Raji (cell line): ENCODE results near the gene TNIP1.

Experiments
- POLR2A ChIP-seq: IDR thresholded peaks from 2 replicates; pipeline ENCODE4 v1.6.1; 2011; ENCODE audit warnings: low read depth, low read length, control low read depth; ENCODE audit not compliant: insufficient read depth

TNIP1 gene

DNA sequence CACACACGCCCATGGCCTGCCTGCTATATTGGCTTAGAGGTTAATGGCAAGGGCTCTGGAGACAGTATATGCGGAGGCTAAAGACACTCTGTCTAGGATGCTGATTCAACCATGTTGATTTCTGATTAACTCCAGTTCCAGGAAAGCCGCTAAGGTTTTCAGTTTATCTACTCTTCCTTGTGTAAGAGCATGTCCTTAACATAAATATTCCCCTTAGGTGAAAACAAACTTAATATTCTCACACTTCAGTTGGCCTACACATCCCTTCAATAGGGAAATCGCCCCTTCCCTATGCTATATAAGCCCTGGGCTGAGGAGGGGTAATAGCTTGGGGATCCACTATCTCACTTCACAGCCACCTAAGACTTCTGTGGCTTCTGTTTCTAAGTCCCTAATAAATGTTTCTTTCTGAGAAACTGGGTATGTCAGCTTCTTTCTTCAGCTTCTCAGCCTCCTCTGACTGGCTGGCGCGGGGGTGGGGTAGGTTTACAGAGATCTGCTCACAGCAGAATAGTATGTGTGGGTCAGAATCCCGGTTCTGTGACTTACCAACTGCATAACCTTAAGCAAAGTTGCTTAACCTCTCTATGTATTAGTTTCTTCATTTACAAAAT is 64.8 kb downstream of the TNIP1 start:
- no peak for TF ChIP-seq POLR2A

DNA sequence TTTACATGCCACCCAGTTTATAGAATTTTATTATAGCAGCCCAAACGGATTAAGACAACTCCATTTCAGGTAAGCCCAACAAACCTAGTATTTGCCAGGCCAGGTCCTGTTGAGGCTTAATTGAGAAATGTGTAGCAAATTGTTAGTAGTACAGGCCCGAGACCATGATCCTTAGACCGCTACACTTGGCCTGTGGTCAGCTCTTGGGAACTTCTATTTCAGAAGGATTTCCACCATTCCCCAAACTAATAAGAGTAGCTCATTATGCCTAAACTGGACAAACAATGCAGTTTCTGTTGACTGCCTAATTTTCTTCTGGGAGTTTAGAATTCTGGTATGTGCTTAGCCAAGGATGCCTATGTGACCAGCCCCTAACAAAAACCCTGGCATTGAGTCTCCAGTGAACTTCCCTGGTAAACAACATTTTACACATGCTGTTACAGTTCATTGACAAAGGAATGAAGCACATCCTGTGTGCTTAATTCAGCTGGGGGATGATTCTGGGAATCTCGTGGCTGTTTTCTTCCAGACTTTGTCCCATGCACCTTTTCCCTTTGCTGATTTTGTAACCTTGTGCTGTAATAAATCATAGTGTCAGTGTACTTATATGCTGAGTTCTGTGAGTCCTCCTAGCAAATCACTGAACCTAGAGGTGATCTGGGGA is 66.0 kb downstream of the TNIP1 start:
- no peak for TF ChIP-seq POLR2A

DNA sequence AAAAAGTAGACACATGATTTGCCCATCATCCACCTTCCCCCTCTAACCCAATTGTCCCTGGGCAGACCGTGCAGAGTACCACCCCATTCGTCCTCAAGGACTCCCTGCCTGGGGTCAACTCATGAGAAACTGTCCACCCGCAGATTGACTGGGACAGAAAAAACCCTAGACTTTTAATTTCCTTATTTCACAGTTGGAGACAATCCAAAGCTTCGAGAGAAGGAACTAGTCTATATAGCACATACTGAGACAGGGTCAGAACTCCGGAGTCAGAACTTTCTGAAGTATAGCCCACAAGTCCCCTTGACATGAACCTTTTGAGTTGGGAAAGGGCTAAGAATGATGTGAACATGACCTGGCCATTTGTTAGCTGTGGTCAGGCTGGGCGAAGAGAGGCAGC is 68.0 kb downstream of the TNIP1 start:
- TF ChIP-seq POLR2A, result no peak

DNA sequence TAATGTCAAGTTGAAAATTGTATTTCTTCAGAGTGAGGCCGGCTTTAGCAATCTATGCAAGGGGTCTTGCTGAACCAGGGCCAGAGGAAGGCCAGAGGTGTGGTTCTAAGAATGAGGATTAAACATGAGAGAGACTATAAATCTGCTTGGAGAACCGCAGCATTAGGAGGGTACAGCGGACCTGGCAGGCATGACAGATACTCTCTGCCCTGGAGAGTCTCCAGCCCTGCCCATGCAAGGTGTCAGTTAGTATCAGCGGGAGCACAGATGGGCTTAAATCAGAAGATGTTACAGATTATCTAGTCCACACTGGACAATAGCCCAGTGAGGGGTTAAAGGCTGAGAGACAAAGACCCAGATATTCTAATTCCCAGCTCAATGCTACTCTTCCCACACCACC is 71.9 kb downstream of the TNIP1 start:
- no peak for TF ChIP-seq POLR2A

DNA sequence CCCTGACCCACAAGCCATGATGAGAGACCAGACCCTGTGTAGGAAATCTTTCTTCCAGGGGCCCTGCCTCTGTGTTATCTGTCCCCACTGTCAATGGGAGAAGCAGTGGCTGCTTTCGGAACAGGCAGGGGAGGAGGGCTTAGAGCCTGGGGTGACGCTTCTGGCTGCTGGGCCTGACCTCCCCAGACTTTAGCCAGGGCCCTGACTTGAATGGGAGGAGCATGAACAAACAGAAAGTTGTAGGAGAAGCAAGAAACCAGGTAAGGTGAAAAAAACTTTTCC is 72.7 kb downstream of the TNIP1 start:
- no peak for TF ChIP-seq POLR2A

DNA sequence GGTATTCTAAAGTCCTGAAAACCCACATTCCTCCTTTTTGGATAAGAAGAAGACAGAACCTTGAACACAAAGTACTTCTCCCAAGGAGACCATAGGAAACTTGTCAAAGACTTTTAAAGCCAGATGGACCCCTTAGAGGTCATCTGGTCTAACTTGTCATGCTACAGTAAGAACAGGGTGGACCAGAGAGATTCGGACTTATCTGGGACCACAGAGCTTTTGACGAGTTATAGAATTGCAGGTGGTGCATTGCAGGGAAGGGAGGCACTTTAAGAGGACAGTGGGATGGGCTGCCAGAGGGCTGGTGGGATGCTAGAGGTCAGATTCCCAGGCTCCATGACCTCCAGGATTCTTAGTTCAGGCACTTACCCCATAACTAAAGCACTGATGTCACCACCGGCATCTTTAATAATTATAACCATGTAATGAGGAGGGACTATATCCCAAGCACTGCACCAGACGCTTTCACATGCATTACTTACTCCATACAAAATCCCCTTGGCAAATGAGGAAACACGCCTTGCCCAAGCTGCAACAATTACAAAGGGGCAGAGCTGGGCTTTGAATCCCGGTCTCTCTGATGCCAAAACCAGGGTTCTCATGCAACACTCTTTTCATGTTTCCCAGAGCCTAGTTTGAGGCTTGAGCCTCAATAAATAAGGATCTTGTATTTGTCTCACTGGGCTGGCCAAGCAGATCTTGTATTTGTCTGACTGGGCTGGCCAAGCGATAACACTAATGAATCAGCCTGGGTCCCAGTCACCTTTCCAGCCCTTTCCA is 73.2 kb downstream of the TNIP1 start:
- no peak for TF ChIP-seq POLR2A

DNA sequence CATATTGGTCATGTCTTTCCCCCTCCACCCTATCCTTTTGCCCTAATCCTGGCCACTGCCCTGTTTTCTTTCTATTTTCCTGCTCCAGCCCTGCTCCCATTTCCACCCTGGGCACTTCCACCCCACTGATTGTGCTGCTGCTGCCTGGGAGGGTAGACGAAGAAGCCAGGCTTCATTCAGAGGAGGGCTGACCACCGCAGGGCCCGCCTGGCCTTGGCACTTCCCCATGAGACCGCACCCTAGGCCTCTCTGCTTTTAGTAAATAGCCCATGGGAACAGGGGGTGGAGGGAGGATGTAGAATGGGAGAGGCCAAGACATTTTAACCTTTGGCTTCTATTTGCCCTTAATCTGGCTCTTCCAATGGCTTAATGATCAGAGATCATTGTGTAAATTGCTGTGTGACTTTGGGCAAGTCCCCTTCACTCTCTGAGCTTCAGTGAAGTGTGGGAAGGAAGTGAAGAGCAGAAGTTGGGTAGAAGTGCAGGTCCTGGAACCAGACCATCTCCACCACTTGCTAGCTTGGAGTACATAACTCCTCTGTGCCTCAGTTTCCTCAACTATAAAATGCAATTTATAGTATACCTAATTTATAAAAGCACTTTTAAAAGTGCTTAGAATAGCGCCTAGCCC is 74.0 kb downstream of the TNIP1 start:
- TF ChIP-seq POLR2A, result no peak

DNA sequence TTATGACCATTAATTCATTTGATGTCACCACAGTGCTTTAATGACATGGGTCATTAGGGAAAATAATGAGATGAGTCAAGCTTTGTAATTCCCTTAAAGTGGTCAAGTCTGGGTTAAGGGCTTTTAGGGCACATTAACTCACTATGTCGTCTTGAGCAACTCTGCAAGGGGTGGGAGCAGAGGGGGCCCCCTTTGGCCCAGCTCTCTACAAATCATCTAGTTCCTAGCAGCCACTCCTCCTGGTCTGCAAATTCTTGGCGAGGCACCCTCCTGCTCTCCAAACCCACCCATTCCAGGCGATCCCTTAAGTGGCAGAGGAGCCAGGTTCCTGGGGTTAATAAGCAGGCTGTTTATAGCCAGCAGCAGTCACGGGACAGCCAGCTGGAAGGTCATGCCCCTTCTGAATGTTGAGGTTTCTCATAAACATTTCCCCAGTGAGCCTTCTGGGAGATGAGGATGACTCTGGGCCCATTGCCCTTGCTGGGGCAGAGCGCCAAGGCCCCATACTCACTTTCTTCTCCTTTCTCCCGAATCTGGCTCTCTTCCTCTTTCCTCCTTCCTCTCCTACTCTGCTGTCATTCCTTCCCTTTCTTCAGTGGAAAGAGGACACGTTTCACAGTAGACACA is 74.8 kb downstream of the TNIP1 start:
- no peak for TF ChIP-seq POLR2A

DNA sequence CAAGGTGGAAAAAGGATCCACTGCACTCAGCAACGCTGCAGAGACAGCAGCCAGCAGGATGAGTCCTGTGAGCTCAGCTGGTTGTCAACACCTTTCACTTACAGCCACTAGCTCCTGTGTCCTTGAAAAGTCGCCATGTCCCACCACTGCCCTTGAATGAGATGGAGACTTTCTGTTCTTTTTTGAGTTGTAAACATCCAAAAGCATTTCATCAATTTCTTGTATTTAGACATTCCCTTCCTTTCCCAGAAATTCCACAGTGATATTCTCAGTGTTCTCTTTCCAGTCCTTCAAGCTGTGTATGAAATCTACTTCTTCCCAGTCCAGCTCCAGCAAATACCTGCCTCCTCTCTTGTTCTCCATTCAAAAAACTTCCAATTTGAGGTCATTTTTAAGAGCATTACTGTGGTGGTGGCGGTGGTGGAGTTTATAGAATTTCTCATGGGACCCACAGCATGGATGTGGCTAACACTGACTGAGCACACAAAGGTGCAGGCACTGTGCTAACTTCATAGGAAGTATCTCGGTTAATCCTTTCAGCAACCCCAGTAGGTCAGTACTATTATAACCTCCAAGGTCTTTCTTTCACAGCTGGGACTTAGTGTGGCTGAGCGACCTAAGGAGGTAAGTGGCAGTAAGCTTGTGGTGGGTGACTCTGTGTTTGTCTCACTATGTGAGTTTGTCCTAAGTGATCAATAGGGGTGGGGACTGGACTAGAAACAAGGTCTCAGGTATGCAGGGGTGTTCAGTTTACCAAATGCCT is 75.5 kb downstream of the TNIP1 start:
- TF ChIP-seq POLR2A, result no peak

DNA sequence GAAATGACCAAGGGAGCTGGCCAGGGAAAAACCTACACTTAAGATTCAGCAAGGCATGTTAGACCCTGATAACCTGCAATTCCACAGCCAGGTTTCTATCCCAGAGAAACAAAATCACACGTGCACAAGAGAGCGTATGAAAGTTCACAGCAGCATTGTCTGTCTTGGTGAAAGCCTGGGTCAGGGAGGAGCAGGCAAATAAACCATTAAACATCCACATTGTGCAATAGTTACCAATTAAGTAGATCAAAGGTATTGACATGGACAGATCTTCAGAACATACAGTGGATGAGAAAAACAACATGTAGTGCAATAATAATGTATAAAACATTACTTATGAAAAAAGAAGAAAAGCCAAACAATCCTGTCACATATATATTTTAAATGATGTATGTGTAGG is 76.3 kb downstream of the TNIP1 start:
- no peak for TF ChIP-seq POLR2A

DNA sequence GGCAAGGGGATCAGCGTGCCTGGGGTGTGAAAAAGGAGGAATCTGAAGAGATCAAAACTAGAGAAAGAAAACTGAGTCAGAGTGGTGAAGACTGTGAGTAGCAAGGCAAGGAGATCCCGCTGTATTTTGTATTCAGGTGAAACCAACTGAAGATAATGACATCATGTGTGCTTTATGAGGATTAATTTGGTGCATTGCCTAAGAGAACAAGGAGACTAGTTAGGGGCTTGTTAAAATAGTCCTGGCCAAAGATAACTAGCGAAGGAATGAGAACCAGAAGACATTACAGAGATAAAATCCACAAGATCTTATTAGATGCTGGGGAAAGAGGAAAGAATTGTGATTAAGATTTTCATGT is 77.4 kb downstream of the TNIP1 start:
- no peak for TF ChIP-seq POLR2A

DNA sequence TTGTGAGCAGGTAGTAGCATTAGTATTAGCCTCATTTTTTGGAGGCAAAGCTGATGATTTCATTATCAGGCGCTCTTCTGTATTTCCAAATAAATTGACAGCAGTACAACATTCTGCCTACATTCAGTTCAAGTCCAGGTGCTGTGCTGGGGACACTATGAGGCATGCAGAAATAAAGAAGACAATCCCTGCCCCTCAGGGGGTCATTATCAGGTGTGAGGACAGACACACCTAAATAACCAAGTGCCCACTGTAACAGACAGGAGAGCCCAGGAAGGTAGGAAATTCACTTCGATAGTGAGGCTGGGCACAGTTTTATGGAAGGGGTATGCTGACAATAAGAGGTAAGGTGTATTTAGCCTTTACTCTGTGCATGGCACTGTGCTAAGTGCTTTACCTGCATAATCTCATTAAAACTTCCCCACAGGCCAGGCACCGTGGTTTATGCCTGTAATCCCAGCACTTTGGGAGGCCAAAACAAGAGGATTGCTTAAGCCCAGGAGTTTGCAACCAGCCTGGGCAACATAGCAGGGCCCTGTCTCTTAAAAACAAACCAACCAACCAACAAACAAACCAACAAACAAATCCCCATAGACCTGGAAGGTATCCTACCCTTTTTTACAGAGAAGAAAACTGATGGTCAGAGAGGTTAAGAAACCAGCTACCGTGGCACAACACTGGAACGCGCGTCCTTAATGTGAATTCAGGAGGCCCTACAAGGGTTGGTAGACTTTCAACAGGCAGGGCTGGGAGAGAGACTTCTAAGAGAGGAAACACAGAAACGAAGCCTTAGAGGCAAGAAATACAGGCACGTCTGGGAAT is 77.9 kb downstream of the TNIP1 start:
- no peak for TF ChIP-seq POLR2A

DNA sequence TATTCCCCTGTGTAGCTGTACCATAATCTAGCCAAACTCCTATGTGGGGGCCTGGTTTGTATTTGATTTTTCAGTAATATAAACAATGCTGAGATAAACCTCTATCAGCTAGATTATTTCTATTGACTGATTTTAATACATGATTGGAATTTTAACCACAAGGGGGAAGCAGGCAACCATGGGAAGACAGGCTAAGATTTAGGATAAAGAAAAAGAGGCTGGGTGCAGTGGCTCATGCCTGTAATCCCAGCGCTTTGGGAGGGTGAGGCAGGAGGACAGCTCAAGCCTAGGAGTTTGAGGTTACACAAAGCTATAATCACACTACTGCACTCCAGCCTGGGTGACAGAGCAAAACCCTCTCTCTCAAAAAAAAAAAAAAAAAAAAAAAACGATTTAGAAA is 78.6 kb downstream of the TNIP1 start:
- no peak for TF ChIP-seq POLR2A

DNA sequence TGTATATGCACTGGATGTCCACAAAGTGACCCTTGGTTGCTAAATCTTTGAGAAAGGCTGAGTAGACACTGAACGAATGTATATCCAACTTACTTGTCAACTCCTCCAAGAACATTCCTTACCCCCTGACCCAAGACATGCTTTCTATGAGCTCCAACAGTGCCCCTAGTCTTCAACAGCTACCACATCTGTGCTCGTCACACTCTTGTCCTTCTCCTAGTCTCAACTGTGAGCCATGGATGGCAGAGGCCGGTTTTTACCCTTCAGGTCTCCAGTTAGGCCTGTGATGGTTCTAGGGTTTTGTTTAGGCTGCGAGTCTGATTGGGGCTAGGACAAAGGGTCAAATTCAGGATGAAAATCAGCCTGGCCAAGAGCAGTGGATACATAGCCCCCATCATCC is 79.4 kb downstream of the TNIP1 start:
- TF ChIP-seq POLR2A, result no peak

DNA sequence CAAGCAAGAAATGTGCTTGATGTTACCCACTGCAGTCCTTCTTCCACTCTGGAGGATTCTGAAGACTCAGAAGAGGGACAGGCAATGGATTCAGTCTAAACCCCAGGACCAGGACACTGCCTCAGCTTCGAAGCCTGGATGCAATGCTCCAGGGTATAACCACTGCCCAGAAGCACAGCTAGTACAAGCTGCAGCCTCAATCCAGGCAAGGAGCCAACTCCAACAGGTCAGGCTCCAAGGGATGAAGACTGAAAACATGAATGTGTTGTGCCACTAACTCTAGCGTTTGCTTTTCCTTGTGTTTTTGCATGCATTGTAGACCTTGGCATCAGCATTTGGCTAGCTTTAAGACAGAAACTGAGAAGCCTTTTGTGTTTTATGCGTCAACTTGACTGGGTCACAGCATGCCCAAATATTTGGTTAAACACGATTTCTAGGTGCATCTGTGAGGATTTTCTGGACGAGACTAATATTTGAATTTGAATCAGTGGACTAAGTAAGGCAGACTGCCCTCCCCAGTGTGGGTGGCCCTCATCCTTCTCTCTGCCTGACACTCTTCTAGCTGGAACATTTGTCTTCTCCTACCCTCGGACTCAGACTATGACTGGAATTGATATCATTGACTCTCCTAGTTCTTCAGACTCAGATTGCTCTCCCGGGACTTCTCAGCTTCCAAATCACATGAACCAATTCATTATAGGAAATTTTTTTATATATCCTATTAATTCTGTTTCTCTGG is 81.0 kb downstream of the TNIP1 start:
- TF ChIP-seq POLR2A, result no peak
